HepG2 (cell line): ENCODE results near the gene PSMB11. TPM values are rescaled to one million over a fixed set of nuclear protein-coding genes. Genes with fewer than 3 reads are reported as not detected.

Experiments
- ATF4 ChIP-seq, 2 experiments: fragments of 450-650 bp in 1 of 2; sonication (generic) in 1 of 2; formaldehyde crosslinking; IDR thresholded peaks; 2 replicates each; pipeline versions ENCODE4 v1.5.0 to v1.8.0; 2020 to 2022; ENCODE audit warnings: mild to moderate bottlenecking in 1 of 2, missing genetic modification reagents in 1 of 2
- BCL6 ChIP-seq: IDR thresholded peaks from 2 replicates; pipeline ENCODE4 v1.6.1; 2016; ENCODE audit warnings: missing genetic modification reagents, missing compliant biosample characterization
- GABPA ChIP-seq, 2 experiments: IDR thresholded peaks; 2 replicates each; pipeline ENCODE4 v1.6.1; 2011 to 2016; ENCODE audit warnings: low read depth in 2 of 2, low read length in 1 of 2, missing biosample characterization in 1 of 2, missing genetic modification characterization in 1 of 2
- GPN1 ChIP-seq: sonication (generic); formaldehyde crosslinking; IDR thresholded peaks from 2 replicates; pipeline ENCODE4 v1.5.1; 2020; ENCODE audit warnings: missing genetic modification reagents, borderline replicate concordance
- HMGXB4 ChIP-seq, 2 experiments: sonication (generic) in 1 of 2; formaldehyde crosslinking in 1 of 2; IDR thresholded peaks; 2 replicates each; pipeline versions ENCODE4 v1.4.0 to v1.6.1; 2018 to 2020; ENCODE audit warnings: missing genetic modification reagents in 2 of 2, borderline replicate concordance in 1 of 2, low read depth in 1 of 2, mild to moderate bottlenecking in 1 of 2, missing biosample characterization in 1 of 2
- HOXD1 ChIP-seq: sonication (generic); formaldehyde crosslinking; IDR thresholded peaks from 2 replicates; pipeline ENCODE4 v1.5.0; 2020; ENCODE audit warnings: missing genetic modification reagents
- KMT2B ChIP-seq: IDR thresholded peaks from 2 replicates; pipeline ENCODE4 v1.6.1; 2016; ENCODE audit warnings: missing genetic modification reagents, missing compliant biosample characterization
- MIXL1 ChIP-seq: IDR thresholded peaks from 2 replicates; pipeline ENCODE4 v1.6.1; 2016
- RAD21 ChIP-seq: fragments of 450-650 bp; formaldehyde crosslinking; IDR thresholded peaks from 2 replicates; pipeline ENCODE4 v1.5.0; 2020; ENCODE audit warnings: mild to moderate bottlenecking
- SMAD1 ChIP-seq: sonication (generic); formaldehyde crosslinking; IDR thresholded peaks from 2 replicates; pipeline ENCODE4 v1.4.0; 2020; ENCODE audit warnings: missing genetic modification reagents, low read depth, mild to moderate bottlenecking, borderline replicate concordance
- THAP7 ChIP-seq: sonication (generic); formaldehyde crosslinking; IDR thresholded peaks from 2 replicates; pipeline ENCODE4 v1.8.1; 2023; ENCODE audit warnings: mild to moderate bottlenecking, missing genetic modification reagents
- THAP8 ChIP-seq: sonication (generic); formaldehyde crosslinking; IDR thresholded peaks from 2 replicates; pipeline ENCODE4 v1.5.1; 2020; ENCODE audit warnings: missing genetic modification reagents, mild to moderate bottlenecking, borderline replicate concordance
- TMF1 ChIP-seq: sonication (generic); formaldehyde crosslinking; IDR thresholded peaks from 2 replicates; pipeline ENCODE4 v1.8.1; 2022; ENCODE audit warnings: low read depth, missing genetic modification reagents
- ZIK1 ChIP-seq: sonication (generic); formaldehyde crosslinking; IDR thresholded peaks from 2 replicates; pipeline ENCODE4 v1.5.0; 2020; ENCODE audit warnings: mild to moderate bottlenecking, low read depth, missing genetic modification reagents, borderline replicate concordance
- ZMYM3 ChIP-seq: sonication (generic); formaldehyde crosslinking; IDR thresholded peaks from 2 replicates; pipeline ENCODE4 v1.5.1; 2020; ENCODE audit warnings: mild to moderate bottlenecking, missing genetic modification reagents
- ZNF224 ChIP-seq: sonication (generic); formaldehyde crosslinking; IDR thresholded peaks from 2 replicates; pipeline ENCODE4 v1.5.0; 2020; ENCODE audit warnings: mild to moderate bottlenecking, missing genetic modification reagents
- ZNF451 ChIP-seq: sonication (generic); formaldehyde crosslinking; IDR thresholded peaks from 2 replicates; pipeline ENCODE4 v1.5.0; 2020; ENCODE audit warnings: mild to moderate bottlenecking, missing genetic modification reagents
- ZNF816 ChIP-seq: sonication (generic); formaldehyde crosslinking; IDR thresholded peaks from 2 replicates; pipeline ENCODE4 v1.8.0; 2022; ENCODE audit warnings: missing genetic modification reagents, mild to moderate bottlenecking, borderline replicate concordance
- ZNF83 ChIP-seq: sonication (generic); formaldehyde crosslinking; IDR thresholded peaks from 2 replicates; pipeline ENCODE4 v1.4.0; 2020; ENCODE audit warnings: missing genetic modification reagents, mild to moderate bottlenecking, borderline replicate concordance
- ZSCAN20 ChIP-seq: sonication (generic); formaldehyde crosslinking; IDR thresholded peaks from 2 replicates; pipeline ENCODE4 v1.4.0; 2020; ENCODE audit warnings: missing genetic modification reagents, mild to moderate bottlenecking, borderline replicate concordance
- ZXDC ChIP-seq: sonication (generic); formaldehyde crosslinking; IDR thresholded peaks from 2 replicates; pipeline ENCODE4 v1.5.0; 2020; ENCODE audit warnings: mild to moderate bottlenecking, missing genetic modification reagents
- polyA plus RNA-seq, 8 experiments: library from polyadenylated mRNA; depleted of rRNA in 3 of 8; stranded (reverse) in 7 of 8; unstranded in 1 of 8; fragments of >200 nt; fragmentation: Illumina TruSeq in 4 of 8; extraction: Trizol in 4 of 8; gene quantifications; 2 replicates each; pipeline versions ENCODE4 v1.2.1 to v1.2.3, GENCODE V29; 2011 to 2016; ENCODE audit warnings: low read depth in 4 of 8, missing spikeins in 1 of 8, mixed read lengths in 1 of 8; ENCODE audit not compliant: insufficient read depth in 1 of 8
- total RNA-seq, 5 experiments: library from RNA; depleted of rRNA; stranded (reverse); fragments of >200 nt; fragmentation: Illumina TruSeq; extraction: Trizol; gene quantifications; 2 replicates each; pipeline ENCODE4 v1.2.3, GENCODE V29; 2016; ENCODE audit warnings: low read depth in 1 of 5

Gene PSMB11
- total and polyA plus RNA-seq, 2 of the 13 experiments (the other 11 are each of a cell fraction or from before 2014, with no cell fraction given) = not detected

- TF ChIP-seq TMF1 (CRISPR knock-in tag) (peak; percentile 99), ZMYM3 (CRISPR knock-in tag) (0 out of 2 replicates have a peak, but pooled peaks have one; percentile 36), GPN1 (CRISPR knock-in tag) (peak; percentile 98), ZNF83 (CRISPR knock-in tag) (peak; percentile 83; the same call in 1 of the 2 replicates), RAD21 (CRISPR knock-in tag) (peak; percentile 91), ZNF224 (CRISPR knock-in tag) (peak; percentile 99), THAP8 (peak; percentile 95; the same call in 1 of the 2 replicates), ZNF816 (no peak), ZSCAN20 (peak; percentile 95), GABPA (IDR thresholded peaks at IDR 0.05; ENCODE audit: low read depth, low read length) (no peak), GABPA (CRISPR knock-in tag; IDR thresholded peaks at IDR 0.05; ENCODE audit: low read depth) (no peak), KMT2B (CRISPR knock-in tag) (peak; percentile 98), BCL6 (CRISPR knock-in tag) (peak; percentile 75), THAP7 (CRISPR knock-in tag) (peak; percentile 97), ZXDC (CRISPR knock-in tag) (peak; percentile 98), ATF4 (CRISPR knock-in tag; IDR thresholded peaks at IDR 0.05) (peak in 1 of 2 experiments; percentile 92; a peak in 2 of 4 replicates), MIXL1 (peak; percentile 92; the same call in 1 of the 2 replicates), HOXD1 (CRISPR knock-in tag) (peak; percentile 99), ZNF451 (CRISPR knock-in tag) (peak; percentile 99), SMAD1 (CRISPR knock-in tag) (peak; percentile 100; the same call in 1 of the 2 replicates), HMGXB4 (CRISPR knock-in tag; IDR thresholded peaks at IDR 0.05; ENCODE audit: borderline replicate concordance in 1 of 2, low read depth in 1 of 2) (peak; percentile 99 to 100), ZIK1 (CRISPR knock-in tag) (peak; percentile 97)
Observed at GRCh38 chr14:23006544-23007419, 35.2 kb upstream of the PSMB11 start (continued).
